Erythroblast (primary cell): ENCODE data around the gene TESK2.
"Not testable (repeated sequence)": the region's sequence is repeated elsewhere in the genome, so short reads cannot be mapped to it uniquely, and the experiment has no call there.

Experiments used
- DNase-seq, 2 experiments: peaks; one replicate each; lab custom pipeline; 2025; lab: John Stamatoyannopoulos, UW
- GATA1 ChIP-seq: IDR thresholded peaks from 2 replicates; pipeline ENCODE4 v1.6.1; 2011; ENCODE audit warnings: low read depth, mild to moderate bottlenecking, control low read depth, low read length, moderate library complexity
- POLR2A ChIP-seq: IDR thresholded peaks from 2 replicates; pipeline ENCODE4 v1.6.1; 2011; ENCODE audit warnings: mild to moderate bottlenecking, low read length

Gene TESK2

GRCh38 chr1:45498279-45498678, 7.3 kb upstream of the TESK2 start:
- TF ChIP-seq POLR2A = no peak
- no peak for TF ChIP-seq GATA1
- DNase-seq = no peak

GRCh38 chr1:45493116-45493697, 2.2 kb upstream of the TESK2 start:
- TF ChIP-seq POLR2A (no peak), GATA1 (no peak)

GRCh38 chr1:45492691-45493090, 1.7 kb upstream of the TESK2 start:
- DNase-seq = no peak
- TF ChIP-seq GATA1 (no peak), POLR2A (no peak)

More at GRCh38 chr1:45493116-45493697, 2.2 kb upstream of the TESK2 start:
- peak; percentile 74 to 85 for DNase-seq

- no peak for DNase-seq
- TF ChIP-seq GATA1 (no peak), POLR2A (no peak)
Measured at GRCh38 chr1:45491487-45492260, 711 bp upstream of the TESK2 start.

GRCh38 chr1:45490121-45490625, 790 bp downstream of the TESK2 start:
- TF ChIP-seq GATA1 = no peak
- no peak for TF ChIP-seq POLR2A
- DNase-seq = peak in 1 of 2 experiments; percentile 57

- not testable (repeated sequence) for DNase-seq
Measured at GRCh38 chr1:45489379-45489778, 1.6 kb downstream of the TESK2 start.

GRCh38 chr1:45488666-45489377, 2.1 kb downstream of the TESK2 start:
- DNase-seq = no peak
- TF ChIP-seq GATA1 (no peak), POLR2A (no peak)

- DNase-seq = no peak
- TF ChIP-seq POLR2A (no peak), GATA1 (no peak)
Measured at GRCh38 chr1:45485949-45486348, 5.0 kb downstream of the TESK2 start.

GRCh38 chr1:45479039-45479748, 11.8 kb downstream of the TESK2 start:
- no peak for TF ChIP-seq GATA1
- TF ChIP-seq POLR2A = no peak

GRCh38 chr1:45478121-45478814, 12.7 kb downstream of the TESK2 start:
- no peak for DNase-seq

More at GRCh38 chr1:45479039-45479748, 11.8 kb downstream of the TESK2 start:
- DNase-seq = no peak

GRCh38 chr1:45477646-45478045, 13.3 kb downstream of the TESK2 start:
- TF ChIP-seq POLR2A = no peak
- TF ChIP-seq GATA1 = no peak
- DNase-seq = no peak

More at GRCh38 chr1:45478121-45478814, 12.7 kb downstream of the TESK2 start:
- no peak for TF ChIP-seq GATA1
- no peak for TF ChIP-seq POLR2A

- DNase-seq = not testable (repeated sequence)
Measured at GRCh38 chr1:45474194-45474593, 16.8 kb downstream of the TESK2 start.

GRCh38 chr1:45473302-45473701, 17.7 kb downstream of the TESK2 start:
- TF ChIP-seq POLR2A (no peak), GATA1 (no peak)
- DNase-seq = no peak
